A673 (cell line): ENCODE measurements around the gene RGS7. TPM values are rescaled to one million over a fixed set of nuclear protein-coding genes. Genes with fewer than 3 reads are reported as not detected.

ENCODE experiments used
- Bru-seq: library from RNA; stranded (reverse); fragments of 400-500 nt; gene quantifications from one replicate; lab custom pipeline; 2021; lab: Mats Ljungman, UMichigan
- BruChase-seq, 2 experiments: library from RNA; stranded (reverse); fragments of 400-500 nt; gene quantifications; one replicate each; lab custom pipeline; 2021; lab: Mats Ljungman, UMichigan
- BruUV-seq: library from RNA; stranded (reverse); fragments of 400-500 nt; replicated peaks from 2 replicates; lab custom pipeline; 2021; lab: Mats Ljungman, UMichigan
- CTCF ChIA-PET: fragments of 300-600 bp; sonication (Branson Sonifier 250); formaldehyde crosslinking; loops from one replicate; lab custom pipeline; 2022; ENCODE audit warnings: antibody characterized with exemption; lab: Charles Lee
- POLR2A ChIA-PET: fragments of 300-600 bp; sonication (Branson Sonifier 250); formaldehyde crosslinking; loops from one replicate; lab custom pipeline; 2022; ENCODE audit warnings: antibody characterized with exemption; ENCODE audit not compliant: low non-redundant PET; lab: Charles Lee
- DNase-seq: peaks from one replicate; pipeline ENCODE4 v3.0.0-alpha.2; 2015; ENCODE audit warnings: low spot score
- H3K27ac ChIP-seq: fragments of 200-600 bp; sonication (generic); 2 replicates; pipeline ENCODE4 v1.5.1; 2016; ENCODE audit warnings: mixed run types, low read depth, mild to moderate bottlenecking, mixed read lengths, antibody characterized with exemption, low read length; ENCODE audit not compliant: poor library complexity, severe bottlenecking
- H3K27me3 ChIP-seq: fragments of 200-600 bp; sonication (generic); replicated peaks from 2 replicates; pipeline ENCODE4 v1.6.1; 2017; ENCODE audit warnings: mixed run types, low read depth, mild to moderate bottlenecking, mixed read lengths, antibody characterized with exemption, low read length; ENCODE audit not compliant: insufficient read depth, poor library complexity
- H3K36me3 ChIP-seq: fragments of 200-600 bp; sonication (generic); 2 replicates; pipeline ENCODE4 v1.6.1; 2016; ENCODE audit warnings: mixed run types, mild to moderate bottlenecking, mixed read lengths, antibody characterized with exemption, low read length; ENCODE audit not compliant: insufficient read depth, poor library complexity, severe bottlenecking
- H3K4me1 ChIP-seq: fragments of 200-600 bp; sonication (generic); 2 replicates; pipeline ENCODE4 v1.6.1; 2017; ENCODE audit warnings: mixed run types, mild to moderate bottlenecking, mixed read lengths, antibody characterized with exemption, low read length; ENCODE audit not compliant: insufficient read depth, poor library complexity, severe bottlenecking
- H3K4me3 ChIP-seq: fragments of 200-600 bp; sonication (generic); 2 replicates; pipeline ENCODE4 v1.5.1; 2016; ENCODE audit warnings: low read depth, mixed run types, mild to moderate bottlenecking, mixed read lengths, low read length; ENCODE audit not compliant: poor library complexity, severe bottlenecking
- H3K9me3 ChIP-seq: fragments of 200-600 bp; sonication (generic); 2 replicates; pipeline ENCODE4 v1.6.1; 2016; ENCODE audit warnings: mixed run types, low read depth, mild to moderate bottlenecking, mixed read lengths, antibody characterized with exemption, low read length; ENCODE audit not compliant: poor library complexity, severe bottlenecking
- CTCF ChIP-seq: fragments of 300-800, 200-600 bp; sonication (generic); conservative IDR thresholded peaks from 2 replicates; pipeline ENCODE4 v1.5.1; 2017; ENCODE audit warnings: low read depth, mild to moderate bottlenecking, antibody characterized with exemption, low read length, moderate library complexity, mixed read lengths
- EZH2 ChIP-seq: fragments of 200-600 bp; sonication (generic); IDR thresholded peaks from 2 replicates; pipeline ENCODE4 v1.6.1; 2017; ENCODE audit warnings: borderline replicate concordance, low read depth, mild to moderate bottlenecking, mixed read lengths, antibody characterized with exemption, low read length; ENCODE audit not compliant: poor library complexity, severe bottlenecking
- intact Hi-C: fragments of 100-400 bp; cut with micrococcal nuclease; formaldehyde crosslinking; loops from one replicate; pipeline ENCODE4 v1.10.0; 2022; ENCODE audit not compliant: unreplicated experiment
- long read RNA-seq: library from polyadenylated mRNA; stranded (forward); transcript quantifications from one replicate; pipeline ENCODE4 v2.0.0, GENCODE V29; 2022
- total RNA-seq: library from RNA; stranded (reverse); gene quantifications from 2 replicates; pipeline ENCODE4 v1.2.3, GENCODE V29; 2021

RGS7 gene
- total RNA-seq: not detected in 2 replicates
- percentile 2 among the genes with signal in this experiment for Bru-seq, nascent RNA
- percentile 2 among the genes with signal in this experiment for BruChase-seq, experiment 1, labeled RNA remaining after a 2-hour chase
- BruChase-seq, experiment 2, labeled RNA remaining after a 6-hour chase: percentile 2 among the genes with signal in this experiment
- long read RNA-seq: 0 reads

GRCh38 chr1:241356519-241357365, at the start of gene RGS7:
RGS7 (minus strand) TSS chr1:241357205.
- no peaks in the 10 kb centered on the region for H3K4me1 ChIP-seq
- DNase-seq: peak; percentile 11
- no peak within 1 kb of the TSS for H3K27ac ChIP-seq
- ChIA-PET POLR2A (no interaction called here), CTCF (no interaction called here)
- no peak for TF ChIP-seq CTCF
- intact Hi-C loops: no loop called here
- peak within 1 kb of the TSS; percentile 24 for H3K4me3 ChIP-seq
- peaks cover 55% of the 10 kb centered on the region for H3K27me3 ChIP-seq
- no TSS peak for BruUV-seq
- no peaks in the 10 kb centered on the region for H3K9me3 ChIP-seq
- H3K36me3 ChIP-seq: no peaks in the 10 kb centered on the region

- no peaks in the 10 kb centered on the region for H3K9me3 ChIP-seq
- CTCF ChIA-PET: no interaction called here
- POLR2A ChIA-PET: no interaction called here
- TF ChIP-seq EZH2 (no peak), CTCF (no peak)
- H3K27me3 ChIP-seq: no peaks in the 10 kb centered on the region
- H3K36me3 ChIP-seq: no peaks in the 10 kb centered on the region
- no peak overlapping the region for H3K27ac ChIP-seq
- BruUV-seq: no TSS peak
- H3K4me1 ChIP-seq: no peaks in the 10 kb centered on the region
- H3K4me3 ChIP-seq: no peak overlapping the region
- intact Hi-C loops: loop anchor here (10.0 kb wide), 1 partner anchor 672 kb away; no protein-coding TSS in a partner anchor
- DNase-seq: no peak
Measured at GRCh38 chr1:241406421-241406820, 49.4 kb upstream of the RGS7 start.

GRCh38 chr1:241401156-241401555, 44.2 kb upstream of the RGS7 start:
- H3K27ac ChIP-seq: no peak overlapping the region
- DNase-seq: peak; percentile 35
- BruUV-seq: no TSS peak
- POLR2A ChIA-PET: no interaction called here
- CTCF ChIA-PET: no interaction called here
- intact Hi-C loops: loop anchor here (10.0 kb wide), 1 partner anchor 666 kb away; no protein-coding TSS in a partner anchor
- H3K36me3 ChIP-seq: no peaks in the 10 kb centered on the region
- no peaks in the 10 kb centered on the region for H3K27me3 ChIP-seq
- no peaks in the 10 kb centered on the region for H3K9me3 ChIP-seq
- TF ChIP-seq EZH2 (no peak), CTCF (no peak)
- H3K4me1 ChIP-seq: no peaks in the 10 kb centered on the region
- no peak overlapping the region for H3K4me3 ChIP-seq
